GM21717 (cell line): ENCODE measurements around the gene ST3GAL4.

Experiments used
- ATAC-seq: cut with Tn5 transposase; IDR thresholded peaks from one replicate; pipeline ENCODE4 v1.9.1; 2021; ENCODE audit warnings: mild to moderate bottlenecking, moderate library complexity; ENCODE audit not compliant: unreplicated experiment

Gene ST3GAL4

DNA sequence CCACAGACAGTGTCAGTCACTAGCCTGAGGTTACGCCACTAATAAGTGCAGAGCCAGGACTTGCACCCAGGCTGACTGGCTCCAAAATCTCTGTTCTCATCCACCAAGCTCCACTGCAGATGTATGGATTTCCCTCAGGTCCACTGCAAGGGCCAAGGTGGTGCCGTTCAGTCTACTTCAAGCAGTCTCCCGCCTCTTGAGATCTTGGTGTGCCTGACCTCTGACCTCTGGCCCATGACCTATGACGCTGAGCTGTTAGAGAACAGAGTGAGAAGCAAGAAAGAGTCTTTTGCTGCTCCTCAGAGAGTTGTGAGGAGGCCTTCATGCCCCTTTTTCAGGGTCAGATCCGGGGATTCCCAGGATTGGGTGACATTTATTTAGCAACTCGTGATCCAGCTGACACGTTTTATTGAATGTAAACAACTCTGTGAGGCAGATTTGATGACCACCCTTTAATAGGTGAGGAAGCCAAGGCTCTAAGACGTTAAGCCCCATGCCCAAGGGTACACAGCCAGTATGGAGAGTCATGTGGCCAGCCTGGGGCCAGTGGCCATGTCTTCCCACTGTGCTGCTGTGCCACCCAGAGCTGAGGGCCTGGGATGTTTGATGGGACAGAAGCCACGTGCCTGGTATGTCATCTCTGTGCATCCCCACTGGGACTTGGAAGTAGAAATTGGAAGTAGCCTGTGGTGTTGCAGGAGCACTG is 26.4 kb upstream of the ST3GAL4 start:
- no peak for ATAC-seq

DNA sequence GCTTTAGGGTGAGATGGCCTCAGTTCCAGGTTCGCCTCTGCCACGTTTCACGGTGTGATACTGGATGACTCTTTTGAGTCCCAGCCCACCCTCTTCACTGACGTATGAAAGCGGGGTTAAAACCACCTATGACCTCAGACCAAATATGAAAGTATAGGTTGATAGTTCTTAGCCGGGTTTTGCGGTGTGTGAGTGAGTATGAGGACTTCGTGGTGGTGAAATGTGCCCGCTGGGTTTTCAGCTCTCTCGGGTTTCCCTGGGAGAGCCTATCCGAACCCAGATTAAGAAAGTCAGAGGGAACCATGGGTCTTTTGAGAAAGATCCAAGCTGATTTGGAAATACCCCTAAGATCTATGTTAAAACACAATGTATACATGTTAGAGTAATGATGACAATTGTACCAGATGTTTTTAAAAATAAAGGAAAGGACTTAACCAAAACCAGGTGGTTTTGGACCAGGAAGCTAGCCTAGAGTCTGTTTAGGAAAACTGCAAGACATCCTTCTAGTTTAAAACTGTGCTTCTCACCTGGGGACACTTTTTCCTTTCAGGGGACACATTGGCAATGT is 25.8 kb upstream of the ST3GAL4 start:
- ATAC-seq, result no peak

DNA sequence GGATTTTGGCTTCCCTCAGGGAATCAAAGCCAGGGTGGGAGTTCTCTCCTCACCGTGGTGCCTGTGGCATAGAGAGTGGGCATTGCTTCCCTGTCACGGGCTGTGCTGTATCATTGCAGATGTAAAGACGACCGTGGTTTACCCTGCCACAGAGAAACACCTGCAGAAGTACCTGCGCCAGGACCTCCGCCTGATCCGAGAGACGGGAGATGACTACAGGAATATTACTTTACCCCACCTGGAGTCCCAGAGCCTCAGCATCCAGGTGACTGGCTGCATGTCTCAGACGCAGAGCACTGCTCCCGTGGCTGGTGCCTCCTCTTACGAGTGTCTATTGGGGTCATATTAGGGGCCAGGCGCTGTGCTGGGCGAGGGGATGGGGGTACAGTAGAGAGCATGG is 24.2 kb upstream of the ST3GAL4 start:
- ATAC-seq, result no peak

DNA sequence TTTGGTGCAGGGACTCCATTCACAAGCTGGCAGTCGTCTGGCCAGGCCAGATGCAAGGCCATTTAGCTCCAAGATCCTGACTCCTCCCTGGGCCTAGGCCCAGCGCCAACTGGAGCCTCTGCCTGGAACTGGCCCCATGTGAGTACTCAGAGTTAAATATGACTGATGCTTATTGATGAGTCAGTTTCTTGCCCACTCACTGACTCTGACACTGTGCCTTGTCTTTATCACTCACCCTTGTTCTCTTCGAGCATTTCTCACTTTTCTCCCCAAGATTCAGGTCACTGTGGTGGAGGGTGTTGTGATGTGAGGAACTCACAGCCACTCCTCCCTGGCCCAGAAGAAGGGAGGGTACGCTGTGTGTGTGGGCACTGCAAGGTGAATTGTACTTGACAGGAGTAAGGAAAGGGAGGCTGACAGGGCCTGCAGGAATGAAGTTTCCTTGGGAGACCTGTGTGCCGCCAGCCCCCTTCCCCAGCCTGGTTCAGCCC is 23.2 kb upstream of the ST3GAL4 start:
- no peak for ATAC-seq

DNA sequence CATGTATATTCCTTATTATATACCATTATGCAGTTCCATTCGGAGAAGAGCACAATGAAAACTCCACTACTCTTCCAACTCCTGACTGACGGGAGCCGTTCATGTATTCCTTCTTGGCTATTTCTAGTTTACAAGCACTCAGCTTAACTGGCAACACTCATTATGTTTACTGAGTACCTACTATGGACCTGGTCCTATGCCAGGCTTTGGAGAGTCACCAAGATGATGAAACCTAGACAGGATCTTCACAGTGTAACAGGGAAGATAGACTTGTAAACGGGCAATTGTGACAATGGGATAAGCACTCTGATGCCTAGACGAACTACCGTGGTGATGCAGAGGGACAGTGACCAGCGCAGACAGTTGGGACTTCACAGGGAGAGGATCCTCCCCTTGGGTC is 22.3 kb upstream of the ST3GAL4 start:
- no peak for ATAC-seq

DNA sequence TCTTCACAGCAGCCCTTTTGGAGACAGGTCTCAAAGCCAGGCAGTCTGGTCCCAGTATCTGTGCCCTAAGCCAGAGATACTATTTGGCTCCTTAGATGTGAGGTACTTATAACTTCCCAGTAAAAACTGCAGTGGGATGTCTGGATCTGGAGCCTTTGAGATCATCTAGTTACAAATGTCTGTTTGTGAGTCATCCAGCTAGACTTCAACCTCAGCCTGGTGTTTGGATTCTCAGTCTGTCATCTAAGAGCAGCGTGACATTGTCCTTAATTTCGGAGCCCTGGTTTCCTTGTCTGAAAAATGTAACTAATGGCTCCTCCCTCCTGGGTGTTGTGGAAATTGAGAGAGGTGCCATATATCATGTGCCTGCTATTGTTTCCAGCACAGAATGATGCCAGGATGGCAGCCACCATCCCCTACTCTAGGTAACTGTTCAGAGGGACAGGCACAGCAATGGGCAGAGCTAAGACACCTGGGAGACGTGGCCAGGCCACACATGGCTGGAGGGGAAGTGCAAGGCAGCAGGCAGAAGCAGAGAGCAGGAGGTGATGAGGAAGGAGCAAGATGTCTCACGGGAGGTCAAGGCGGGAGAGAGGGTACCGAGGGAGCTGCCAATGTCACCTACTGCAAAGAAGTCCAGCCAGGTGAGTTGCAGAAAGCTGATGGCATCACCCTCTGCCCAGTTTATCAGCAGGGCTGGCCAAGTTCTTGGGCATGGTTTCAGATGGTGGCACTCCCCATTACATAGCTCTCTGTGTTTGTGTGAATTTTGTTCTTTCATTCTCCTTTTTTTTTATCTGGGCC is 20.6 kb upstream of the ST3GAL4 start:
- ATAC-seq, result no peak

DNA sequence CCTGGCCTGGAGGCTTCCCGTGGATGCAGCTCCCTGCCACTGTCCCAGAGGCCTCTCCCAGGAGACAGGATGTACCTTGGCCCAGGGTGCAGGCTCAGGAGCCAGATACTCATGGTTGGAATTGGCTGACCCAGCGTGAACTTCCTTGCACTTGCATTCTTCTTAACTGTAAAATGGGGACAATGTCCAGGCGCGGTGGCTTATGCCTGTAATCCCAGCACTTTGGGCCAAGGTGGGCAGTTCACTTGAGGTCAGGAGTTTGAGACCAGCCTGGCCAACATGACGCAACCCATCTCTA is 20.1 kb upstream of the ST3GAL4 start:
- ATAC-seq, result no peak

DNA sequence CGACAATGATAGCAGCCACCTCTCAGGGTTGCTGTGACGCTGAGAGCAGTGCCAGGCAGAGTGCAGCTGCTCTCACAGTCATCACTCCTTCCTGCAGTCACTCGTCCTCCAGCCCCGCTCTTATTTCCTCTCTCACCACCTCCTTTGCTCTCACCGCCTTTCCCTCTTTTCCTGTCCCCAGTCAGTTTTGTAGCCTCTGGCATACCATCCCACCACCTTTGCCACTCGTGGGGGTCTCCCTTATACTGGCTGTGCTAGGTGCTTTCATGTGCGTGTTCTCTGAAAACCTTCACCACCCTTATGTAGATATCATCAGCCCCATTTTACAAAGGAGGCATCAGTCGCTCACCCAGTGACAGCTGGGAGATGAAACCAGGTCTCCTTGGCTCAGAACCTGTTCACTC is 19.3 kb upstream of the ST3GAL4 start:
- ATAC-seq, result no peak

DNA sequence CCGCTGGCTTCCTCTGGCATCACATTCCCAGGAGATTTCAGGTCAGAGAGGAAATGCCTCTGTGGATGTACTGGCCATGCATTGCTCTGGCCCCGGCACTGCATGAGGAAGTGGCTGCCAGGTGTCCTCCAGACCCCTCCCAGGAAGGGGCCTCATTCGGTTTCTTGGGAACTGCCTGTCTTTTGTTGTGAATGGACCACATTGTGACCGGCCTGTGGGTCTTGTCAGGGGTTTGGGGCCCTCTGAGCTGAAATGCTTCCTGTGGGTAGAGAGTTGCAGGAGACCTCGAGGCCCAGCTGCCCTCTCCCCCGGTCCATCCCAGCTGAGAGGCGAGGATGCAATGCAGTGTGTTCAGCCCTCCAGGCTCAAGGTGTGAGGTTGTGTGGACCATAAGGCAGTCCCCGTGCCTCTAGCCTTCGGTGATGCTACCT is 18.8 kb upstream of the ST3GAL4 start:
- ATAC-seq, result no peak

DNA sequence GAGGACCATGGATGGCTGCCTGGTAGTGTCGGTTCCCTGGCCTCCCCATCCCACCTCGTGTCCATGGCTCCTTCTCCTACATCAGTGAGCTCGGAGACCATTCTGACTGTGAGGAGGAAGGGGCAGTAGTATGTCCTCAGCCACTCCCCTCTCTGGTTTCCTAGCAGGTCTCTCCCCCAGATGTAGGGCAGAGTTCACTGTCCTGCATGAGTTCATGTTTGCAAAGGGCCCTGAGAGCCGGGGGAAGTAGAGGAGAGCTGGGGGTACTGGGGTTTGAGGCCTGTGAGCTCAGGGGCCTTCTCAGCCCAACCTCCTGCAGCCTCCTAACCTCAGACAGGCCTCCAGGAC is 18.4 kb upstream of the ST3GAL4 start:
- ATAC-seq, result no peak

DNA sequence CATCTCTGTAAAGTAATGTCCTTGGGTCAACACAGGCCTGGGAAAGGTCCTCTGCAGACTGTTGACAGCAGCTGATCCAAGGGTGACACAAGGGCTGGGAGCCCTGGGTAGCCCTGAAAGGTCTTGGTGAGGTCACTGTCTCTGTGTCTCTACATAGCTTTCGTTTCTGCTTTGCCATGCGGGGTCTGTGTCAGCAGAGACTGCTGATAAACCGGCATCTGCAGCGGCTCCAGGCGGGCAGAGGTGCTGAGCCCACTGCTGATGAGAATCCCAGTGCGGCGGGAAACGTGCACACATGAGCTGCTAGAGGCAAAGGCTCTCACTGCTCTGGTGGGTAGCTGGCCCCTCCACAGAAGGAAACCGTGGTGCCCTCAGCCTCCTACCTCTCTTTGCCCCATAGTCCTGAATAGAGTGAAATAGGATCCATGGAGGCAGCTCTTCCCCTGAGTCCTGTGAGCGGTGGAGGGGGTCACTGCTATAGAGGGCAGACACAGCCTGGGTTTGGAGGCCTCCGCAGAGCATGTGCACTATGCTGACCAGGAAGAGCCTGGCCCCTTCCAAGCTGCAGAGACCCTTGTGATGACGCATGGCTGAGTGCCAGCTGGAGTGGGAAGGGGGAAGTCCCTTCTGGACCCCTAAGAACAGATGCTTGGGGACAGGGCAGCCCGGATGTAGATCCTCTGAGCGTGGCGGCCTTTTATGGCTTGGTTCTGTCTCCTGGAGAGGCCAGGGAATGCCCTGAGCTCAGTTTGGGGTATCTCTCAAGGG is 17.8 kb upstream of the ST3GAL4 start:
- no peak for ATAC-seq

DNA sequence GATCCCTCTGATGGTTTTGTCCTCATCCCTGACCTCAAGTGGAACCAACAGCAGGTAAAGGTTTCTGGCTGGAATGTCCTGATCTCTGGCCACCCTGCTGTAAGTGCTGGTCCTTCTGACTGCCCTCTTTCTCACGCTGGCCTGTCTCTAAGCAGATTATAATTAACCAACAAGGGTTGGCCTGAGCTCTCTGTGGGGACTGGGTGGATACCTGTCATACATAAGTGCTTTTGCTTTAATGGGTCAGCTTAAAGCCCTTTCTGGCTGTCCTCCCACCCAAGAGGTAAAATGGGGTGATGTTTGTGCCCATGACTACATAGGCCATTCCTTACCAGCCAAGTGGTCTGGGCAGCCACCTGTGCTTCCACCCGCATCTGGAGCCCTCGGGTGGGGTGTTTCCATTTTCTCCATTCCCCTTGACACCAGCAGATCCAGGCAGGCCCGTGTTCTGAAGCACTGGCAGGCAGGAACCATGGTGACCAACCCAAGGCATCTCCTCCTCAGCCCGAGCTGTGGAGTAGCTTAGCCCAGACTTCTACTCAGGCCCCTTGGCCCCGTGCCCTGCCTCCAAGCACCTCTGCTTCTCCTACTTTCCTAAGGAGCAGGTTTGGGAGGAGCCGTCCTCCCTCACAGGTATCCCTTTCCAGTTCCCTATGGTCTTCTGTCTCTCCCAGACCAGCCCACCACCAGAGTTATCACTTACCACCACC is 17.0 kb upstream of the ST3GAL4 start:
- ATAC-seq, result no peak

DNA sequence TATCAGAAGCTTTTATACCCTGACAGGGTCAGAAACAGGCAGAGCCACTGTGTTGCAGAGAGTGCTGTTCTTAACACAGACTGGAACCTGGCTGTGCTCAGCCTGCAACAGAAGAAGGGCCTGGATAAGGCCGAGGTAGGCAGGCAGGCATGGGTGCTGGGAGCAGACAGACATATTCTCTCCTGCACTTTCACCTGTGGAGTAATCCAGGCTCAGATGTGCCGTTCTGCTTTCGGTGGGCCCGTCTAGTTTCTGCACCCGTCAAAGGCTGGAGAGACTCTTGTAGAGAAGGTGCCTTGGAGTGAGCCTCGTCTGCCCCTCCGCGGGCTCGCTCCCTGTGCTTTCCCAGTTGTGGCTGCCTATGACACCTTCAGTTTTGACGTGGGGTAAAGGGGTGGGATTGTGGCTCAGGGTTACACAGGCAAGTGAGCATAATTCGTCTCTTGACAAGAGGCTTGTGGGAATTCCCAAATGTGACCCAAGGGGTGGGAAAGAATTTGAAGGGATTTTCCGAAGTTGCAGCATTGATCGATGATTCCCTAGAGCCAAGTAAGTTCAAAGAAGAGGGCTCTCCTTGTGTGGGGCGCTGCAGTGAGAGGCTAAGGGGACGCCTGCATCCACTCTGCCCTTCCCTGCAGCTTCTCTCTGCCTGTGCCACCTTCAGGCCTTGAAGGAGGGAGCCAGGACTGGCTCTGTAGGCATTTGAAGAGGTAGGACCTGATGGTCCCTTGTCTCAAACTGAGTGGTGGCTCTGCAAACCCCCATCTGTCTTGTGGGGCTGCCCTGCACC is 16.2 kb upstream of the ST3GAL4 start:
- ATAC-seq, result no peak

DNA sequence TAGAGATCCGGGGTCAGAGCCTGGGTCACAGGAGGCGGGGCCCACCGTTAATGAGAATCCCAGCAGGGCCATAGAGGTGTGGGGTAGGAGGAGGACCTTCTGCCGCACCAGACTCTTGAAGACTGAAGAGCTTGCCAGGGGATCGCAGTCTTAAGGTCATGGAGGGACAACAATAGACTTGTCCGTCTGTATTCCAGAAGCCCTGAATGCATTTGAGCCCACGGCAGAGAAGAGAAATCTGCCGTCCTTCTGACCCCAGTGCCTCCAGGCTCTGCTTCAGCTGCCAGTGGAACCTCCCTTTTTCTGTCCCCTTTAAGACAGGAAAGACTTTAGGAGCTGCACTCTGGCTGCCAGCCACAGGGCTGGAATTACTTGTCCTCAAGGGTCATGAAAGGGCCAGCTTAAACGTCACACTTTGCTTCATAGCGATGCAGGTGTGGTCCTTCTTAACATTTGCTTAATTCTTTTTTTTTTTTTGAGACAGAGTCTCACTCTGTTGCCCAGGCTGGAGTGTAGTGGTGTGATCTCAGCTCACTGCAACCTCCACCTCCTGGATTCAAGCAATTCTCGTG is 15.5 kb upstream of the ST3GAL4 start:
- no peak for ATAC-seq

DNA sequence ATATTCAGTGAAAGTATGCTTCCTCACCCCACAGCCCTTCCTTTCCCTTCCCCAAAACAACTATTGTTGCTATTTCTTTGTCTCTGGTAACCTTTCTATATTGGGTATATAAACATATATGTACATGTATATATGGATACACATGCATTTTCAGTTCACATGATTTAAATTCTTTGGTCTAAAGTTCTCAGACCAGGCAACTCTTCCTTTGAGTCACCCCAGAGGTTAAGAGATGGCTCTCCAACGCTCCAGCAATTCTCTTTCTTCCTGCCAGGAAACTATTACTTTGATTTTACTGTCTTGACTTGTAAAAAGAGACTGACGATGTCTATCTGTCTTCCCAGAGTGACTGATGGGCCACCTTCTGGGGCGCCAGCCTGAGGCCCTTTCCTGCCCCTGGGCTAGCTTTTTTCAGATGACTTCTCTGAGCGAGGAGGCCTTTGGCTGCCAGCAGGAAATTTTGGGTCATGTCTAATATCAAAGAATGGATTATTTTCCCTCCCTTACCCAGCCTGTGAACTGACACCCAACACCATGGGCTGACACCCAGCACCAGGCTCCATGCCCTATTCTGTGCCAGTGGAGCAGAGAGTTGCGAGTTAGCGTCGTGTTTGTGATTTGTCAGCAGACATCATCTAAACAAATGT is 14.4 kb upstream of the ST3GAL4 start:
- no peak for ATAC-seq

DNA sequence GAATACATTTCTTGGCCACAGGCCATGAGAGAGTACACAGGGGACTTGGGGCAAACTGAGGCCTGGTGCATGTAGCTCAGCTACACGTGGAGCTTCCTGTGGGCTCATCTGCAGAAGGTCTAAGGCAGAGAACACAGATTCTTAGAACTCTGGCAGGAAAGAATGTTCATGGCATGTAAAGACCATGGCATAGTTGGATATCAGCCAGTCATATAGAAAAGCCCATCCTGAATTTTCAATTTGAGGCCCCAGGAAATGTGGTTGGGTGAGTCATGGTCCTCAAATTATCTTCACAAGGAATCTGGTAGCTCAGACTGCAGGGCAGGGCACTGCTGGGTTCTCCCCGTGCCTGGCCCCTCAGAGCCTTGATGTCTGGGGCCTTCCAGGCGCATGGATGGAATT is 13.7 kb upstream of the ST3GAL4 start:
- no peak for ATAC-seq

DNA sequence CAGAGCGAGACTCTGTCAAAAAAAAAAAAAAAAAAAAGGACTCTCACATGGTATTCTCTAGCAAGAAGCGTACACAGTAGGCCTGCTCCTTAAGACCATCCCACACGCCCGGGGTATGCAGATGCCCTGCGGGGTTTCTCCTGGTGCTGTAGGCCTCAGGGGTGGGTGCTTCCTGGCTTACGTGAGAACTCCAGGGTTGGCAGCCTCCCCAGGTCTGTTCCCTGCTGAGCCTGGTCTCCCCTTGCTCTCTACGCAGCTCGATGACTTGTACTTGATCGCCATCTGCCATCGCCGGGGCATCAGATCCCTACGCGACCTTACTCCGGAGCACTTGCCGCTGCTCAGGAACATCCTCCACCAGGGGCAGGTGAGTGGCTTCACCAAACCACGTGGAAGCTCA is 12.4 kb upstream of the ST3GAL4 start:
- no peak for ATAC-seq

DNA sequence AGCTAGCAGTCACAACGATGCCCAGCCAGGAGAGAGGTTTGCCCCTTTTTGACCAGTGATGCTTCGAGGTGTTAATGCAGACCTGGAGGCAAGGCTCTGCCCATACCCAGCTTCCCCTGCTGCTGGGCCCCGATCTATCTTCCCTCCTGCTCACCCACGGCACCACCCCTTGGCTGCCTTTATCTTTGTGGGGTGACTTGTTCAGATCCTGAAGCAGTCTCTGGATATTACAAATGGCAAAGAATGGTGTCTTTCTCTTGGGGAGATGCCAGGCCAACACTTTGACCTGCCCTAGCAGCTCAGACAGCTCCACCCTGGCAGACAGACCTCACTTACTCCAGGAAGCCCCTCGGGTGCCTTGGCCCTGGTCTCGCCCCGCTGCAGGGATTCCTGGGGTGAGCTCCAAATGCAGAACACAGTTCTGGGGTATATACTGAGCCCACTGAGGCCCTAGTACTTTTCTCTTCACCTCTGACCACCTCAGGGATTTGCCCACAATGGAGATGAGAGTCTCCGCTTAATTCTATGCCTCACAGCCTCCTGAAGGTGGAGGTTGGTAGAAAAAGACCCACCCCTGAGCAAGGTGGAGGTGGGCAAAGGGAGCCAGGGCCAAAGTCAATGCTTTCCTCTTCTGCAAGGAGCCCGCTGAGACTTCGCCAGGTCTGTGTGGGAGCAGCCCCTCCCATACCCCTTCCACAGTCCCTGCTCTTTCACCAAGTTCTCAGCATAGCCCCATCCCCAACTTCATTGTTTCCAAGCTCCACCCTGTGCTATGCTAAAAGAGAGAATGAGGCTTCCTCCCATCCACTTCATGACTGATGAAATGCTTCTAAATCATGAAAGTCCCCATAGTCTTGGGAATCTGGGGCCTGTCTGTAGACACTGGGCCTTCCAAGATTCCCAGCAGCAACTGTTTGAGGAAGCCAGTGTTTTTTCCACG is 11.1 kb upstream of the ST3GAL4 start:
- ATAC-seq, result no peak
